Measurements from ENCODE around the gene KIAA0586.

DNA sequence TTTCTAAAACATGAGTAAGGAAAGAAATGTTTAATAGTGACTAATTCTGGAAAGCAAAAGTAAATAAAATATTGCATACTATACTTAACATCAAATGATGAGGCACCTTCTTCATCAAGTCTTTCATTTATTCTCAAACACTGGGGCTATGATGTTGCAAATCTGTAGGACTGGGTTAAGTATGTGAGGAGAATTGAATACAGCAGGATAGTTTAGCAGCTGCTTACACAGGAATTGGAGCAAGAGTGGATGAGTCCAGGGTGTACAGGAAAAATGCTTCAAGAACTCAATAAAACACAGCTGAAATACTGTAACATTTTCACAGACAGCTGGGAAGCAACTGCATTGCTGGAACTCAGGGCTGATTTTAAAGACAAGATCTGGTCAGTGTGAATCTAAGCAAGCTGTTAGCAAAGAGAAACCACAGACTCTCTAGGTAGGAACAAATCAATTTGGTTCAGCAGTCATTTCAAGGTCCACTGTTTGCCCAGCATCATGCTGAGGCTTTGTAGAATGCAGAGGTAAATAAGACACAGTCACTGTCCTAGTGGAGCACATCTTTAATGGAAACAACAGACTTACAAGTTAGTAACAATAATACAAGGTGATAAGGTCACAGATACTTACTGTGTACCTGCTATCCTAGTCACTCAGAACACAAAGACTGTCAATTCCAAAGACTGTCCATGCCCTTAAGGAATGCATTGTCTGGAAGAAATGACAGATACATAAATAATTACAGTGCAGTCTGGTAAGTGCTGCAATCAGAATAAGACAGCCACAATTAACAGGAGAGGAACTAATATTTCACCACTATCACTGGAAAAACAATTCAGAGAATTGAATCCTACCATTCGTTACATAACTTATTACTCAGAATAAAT lies 113.5 kb downstream of the KIAA0586 start:
- TF ChIP-seq, protein P1, sequence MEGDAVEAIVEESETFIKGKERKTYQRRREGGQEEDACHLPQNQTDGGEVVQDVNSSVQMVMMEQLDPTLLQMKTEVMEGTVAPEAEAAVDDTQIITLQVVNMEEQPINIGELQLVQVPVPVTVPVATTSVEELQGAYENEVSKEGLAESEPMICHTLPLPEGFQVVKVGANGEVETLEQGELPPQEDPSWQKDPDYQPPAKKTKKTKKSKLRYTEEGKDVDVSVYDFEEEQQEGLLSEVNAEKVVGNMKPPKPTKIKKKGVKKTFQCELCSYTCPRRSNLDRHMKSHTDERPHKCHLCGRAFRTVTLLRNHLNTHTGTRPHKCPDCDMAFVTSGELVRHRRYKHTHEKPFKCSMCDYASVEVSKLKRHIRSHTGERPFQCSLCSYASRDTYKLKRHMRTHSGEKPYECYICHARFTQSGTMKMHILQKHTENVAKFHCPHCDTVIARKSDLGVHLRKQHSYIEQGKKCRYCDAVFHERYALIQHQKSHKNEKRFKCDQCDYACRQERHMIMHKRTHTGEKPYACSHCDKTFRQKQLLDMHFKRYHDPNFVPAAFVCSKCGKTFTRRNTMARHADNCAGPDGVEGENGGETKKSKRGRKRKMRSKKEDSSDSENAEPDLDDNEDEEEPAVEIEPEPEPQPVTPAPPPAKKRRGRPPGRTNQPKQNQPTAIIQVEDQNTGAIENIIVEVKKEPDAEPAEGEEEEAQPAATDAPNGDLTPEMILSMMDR (IDR thresholded peaks at IDR 0.05), result no peak
- TF ChIP-seq POLR2A (IDR thresholded peaks at IDR 0.05; ENCODE audit: low read depth), result no peak
